Measurements from ENCODE around the gene IL6ST.

DNA sequence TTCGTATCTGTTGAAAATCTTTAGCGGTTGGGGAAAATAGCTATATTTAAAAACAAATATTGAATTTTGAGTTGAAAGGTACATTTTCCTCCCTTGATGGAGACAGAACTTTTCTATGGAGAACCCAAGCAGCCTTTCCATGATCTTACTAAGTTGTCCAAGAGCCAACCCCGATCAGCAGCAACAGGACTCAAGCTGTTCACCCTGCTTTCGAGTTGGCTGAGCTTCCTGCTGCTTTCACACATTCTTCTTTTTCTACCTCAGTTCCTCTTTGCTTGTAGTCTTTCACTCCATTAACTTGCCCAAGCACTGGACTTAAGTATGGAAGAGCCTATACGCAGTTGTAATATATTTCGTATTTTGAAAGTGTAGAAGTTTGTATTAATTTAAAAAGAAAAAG is 59.4 kb downstream of the IL6ST start:
- TF ChIP-seq CTCF (conservative IDR thresholded peaks at IDR 0.05 in 1 of 2, IDR thresholded peaks at IDR 0.05 in 1 of 2; ENCODE audit: low read depth in 1 of 2, low read length in 2 of 2) = no peak
- TF ChIP-seq EZH2 (IDR thresholded peaks at IDR 0.05; ENCODE audit: low read length, missing control alignments) = no peak

Measured in fibroblast of lung (primary cell).